Memory B cell (primary cell): ENCODE measurements around the gene XAGE5.
A peak's percentile ranks its signal among the peaks of the same experiment; 100 is the strongest.
"Not testable (repeated sequence)": the region's sequence is repeated elsewhere in the genome, so short reads cannot be mapped to it uniquely, and the experiment has no call there.

Source experiments
- ATAC-seq: fragments of 150-1000 bp; cut with Tn5 transposase; 2 replicates; pipeline ENCODE4 v1.10.0; 2021; ENCODE audit warnings: low read depth, mild to moderate bottlenecking, moderate library complexity
- DNase-seq, 2 donors: peaks; one replicate each; pipeline ENCODE4 v3.0.0; 2022; ENCODE audit warnings: low spot score in 2 of 2
- H3K27ac Mint-ChIP-seq: one replicate; pipeline ENCODE4 v1.8.0; 2022; ENCODE audit warnings: mild to moderate bottlenecking, moderate library complexity, mixed read lengths
- H3K27me3 Mint-ChIP-seq: one replicate; pipeline ENCODE4 v1.8.0; 2022; ENCODE audit warnings: mixed read lengths
- H3K36me3 Mint-ChIP-seq: one replicate; pipeline ENCODE4 v1.8.0; 2022; ENCODE audit warnings: mild to moderate bottlenecking, mixed read lengths
- H3K4me1 Mint-ChIP-seq: one replicate; pipeline ENCODE4 v1.8.0; 2022; ENCODE audit warnings: mixed read lengths
- H3K4me3 Mint-ChIP-seq: one replicate; pipeline ENCODE4 v1.8.0; 2022; ENCODE audit warnings: mild to moderate bottlenecking, moderate library complexity, mixed read lengths
- H3K9me3 Mint-ChIP-seq: one replicate; pipeline ENCODE4 v1.8.0; 2022; ENCODE audit warnings: mixed read lengths

XAGE5 gene

GRCh38 chrX:52811065-52811625, at the start of gene XAGE5:
Gene XAGE5 (plus strand): TSS chrX:52811287. CDS start chrX:52812567, 1,280 bp downstream.
- H3K9me3 Mint-ChIP-seq: no peaks in the 10 kb centered on the region
- no peak within 1 kb of the TSS for H3K4me3 Mint-ChIP-seq
- H3K27ac Mint-ChIP-seq: no peak within 1 kb of the TSS
- no peaks in the 10 kb centered on the region for H3K27me3 Mint-ChIP-seq
- H3K36me3 Mint-ChIP-seq: no peaks in the 10 kb centered on the region
- DNase-seq: no peak
- H3K4me1 Mint-ChIP-seq: no peaks in the 10 kb centered on the region
- ATAC-seq: no peak

- H3K36me3 Mint-ChIP-seq, H3K4me3 Mint-ChIP-seq, H3K9me3 Mint-ChIP-seq: not testable (repeated sequence)
Observed at GRCh38 chrX:52765983-52766382, 45.1 kb upstream of the XAGE5 start.

GRCh38 chrX:52773504-52773903, 37.6 kb upstream of the XAGE5 start:
- not testable (repeated sequence) for DNase-seq, ATAC-seq, H3K4me3 Mint-ChIP-seq, H3K4me1 Mint-ChIP-seq, H3K27me3 Mint-ChIP-seq, H3K27ac Mint-ChIP-seq, H3K9me3 Mint-ChIP-seq, H3K36me3 Mint-ChIP-seq

More at GRCh38 chrX:52765983-52766382, 45.1 kb upstream of the XAGE5 start:
- H3K4me1 Mint-ChIP-seq, H3K27me3 Mint-ChIP-seq, H3K27ac Mint-ChIP-seq, DNase-seq, ATAC-seq: not testable (repeated sequence)

- H3K27me3 Mint-ChIP-seq, ATAC-seq, H3K9me3 Mint-ChIP-seq, H3K36me3 Mint-ChIP-seq, H3K4me3 Mint-ChIP-seq, H3K27ac Mint-ChIP-seq, DNase-seq, H3K4me1 Mint-ChIP-seq: not testable (repeated sequence)
Observed at GRCh38 chrX:52797327-52797726, 13.8 kb upstream of the XAGE5 start, which contains the start of gene SPANXN5. Gene SPANXN5 (minus strand): TSS chrX:52797427. CDS start chrX:52797348, 79 bp downstream.

GRCh38 chrX:52804876-52805275, 6.2 kb upstream of the XAGE5 start:
- not testable (repeated sequence) for H3K4me1 Mint-ChIP-seq

GRCh38 chrX:52819788-52820187, 8.7 kb downstream of the XAGE5 start:
- no peaks in the 10 kb centered on the region for H3K27me3 Mint-ChIP-seq
- H3K4me3 Mint-ChIP-seq: no peak overlapping the region
- DNase-seq: no peak
- H3K27ac Mint-ChIP-seq: no peak overlapping the region
- ATAC-seq: no peak
- H3K9me3 Mint-ChIP-seq: no peaks in the 10 kb centered on the region
- no peaks in the 10 kb centered on the region for H3K4me1 Mint-ChIP-seq
- no peaks in the 10 kb centered on the region for H3K36me3 Mint-ChIP-seq

More at GRCh38 chrX:52804876-52805275, 6.2 kb upstream of the XAGE5 start:
- not testable (repeated sequence) for H3K27me3 Mint-ChIP-seq, H3K9me3 Mint-ChIP-seq, H3K4me3 Mint-ChIP-seq, DNase-seq, H3K27ac Mint-ChIP-seq, H3K36me3 Mint-ChIP-seq, ATAC-seq

GRCh38 chrX:52821079-52821760, 10.1 kb downstream of the XAGE5 start:
- ATAC-seq (no peak), DNase-seq (no peak)
- H3K9me3 Mint-ChIP-seq: no peaks in the 10 kb centered on the region
- no peaks in the 10 kb centered on the region for H3K27me3 Mint-ChIP-seq
- no peaks in the 10 kb centered on the region for H3K36me3 Mint-ChIP-seq
- H3K4me1 Mint-ChIP-seq: no peaks in the 10 kb centered on the region
- H3K4me3 Mint-ChIP-seq: no peak overlapping the region
- H3K27ac Mint-ChIP-seq: no peak overlapping the region

- H3K9me3 Mint-ChIP-seq: no peaks in the 10 kb centered on the region
- H3K27me3 Mint-ChIP-seq: no peaks in the 10 kb centered on the region
- H3K36me3 Mint-ChIP-seq: no peaks in the 10 kb centered on the region
- ATAC-seq (no peak), DNase-seq (no peak)
- no peak overlapping the region for H3K27ac Mint-ChIP-seq
- no peaks in the 10 kb centered on the region for H3K4me1 Mint-ChIP-seq
- H3K4me3 Mint-ChIP-seq: no peak overlapping the region
Observed at GRCh38 chrX:52824608-52825007, 13.5 kb downstream of the XAGE5 start.

- Mint-ChIP-seq H3K9me3 (no peaks in the 10 kb centered on the region), H3K36me3 (no peaks in the 10 kb centered on the region), H3K4me3 (no peak overlapping the region), H3K4me1 (no peaks in the 10 kb centered on the region), H3K27ac (no peak overlapping the region), H3K27me3 (peaks cover 3% of the 10 kb centered on the region)
- no peak for ATAC-seq
- DNase-seq: no peak
Observed at GRCh38 chrX:52830551-52830950, 19.5 kb downstream of the XAGE5 start.

- no peaks in the 10 kb centered on the region for H3K9me3 Mint-ChIP-seq
- H3K27me3 Mint-ChIP-seq: peaks cover 4% of the 10 kb centered on the region
Observed at GRCh38 chrX:52839137-52839536, 28.1 kb downstream of the XAGE5 start.

GRCh38 chrX:52843619-52844018, 32.5 kb downstream of the XAGE5 start:
- H3K36me3 Mint-ChIP-seq, ATAC-seq, H3K27ac Mint-ChIP-seq: not testable (repeated sequence)

More at GRCh38 chrX:52839137-52839536, 28.1 kb downstream of the XAGE5 start:
- ATAC-seq (peak; percentile 21), DNase-seq (no peak)
- Mint-ChIP-seq H3K4me1 (no peaks in the 10 kb centered on the region), H3K4me3 (no peak overlapping the region), H3K27ac (no peak overlapping the region), H3K36me3 (no peaks in the 10 kb centered on the region)

GRCh38 chrX:52852110-52852860, 41.2 kb downstream of the XAGE5 start:
- ATAC-seq (no peak), DNase-seq (no peak)
- Mint-ChIP-seq H3K9me3 (no peaks in the 10 kb centered on the region), H3K4me1 (peaks cover 7% of the 10 kb centered on the region), H3K36me3 (no peaks in the 10 kb centered on the region), H3K27ac (no peak overlapping the region), H3K27me3 (peaks cover 9% of the 10 kb centered on the region), H3K4me3 (no peak overlapping the region)

More at GRCh38 chrX:52843619-52844018, 32.5 kb downstream of the XAGE5 start:
- DNase-seq, H3K4me1 Mint-ChIP-seq, H3K27me3 Mint-ChIP-seq, H3K9me3 Mint-ChIP-seq, H3K4me3 Mint-ChIP-seq: not testable (repeated sequence)

GRCh38 chrX:52856991-52857525, 46.0 kb downstream of the XAGE5 start:
- not testable (repeated sequence) for DNase-seq, H3K27ac Mint-ChIP-seq, H3K9me3 Mint-ChIP-seq, H3K4me3 Mint-ChIP-seq, H3K36me3 Mint-ChIP-seq, H3K4me1 Mint-ChIP-seq, ATAC-seq, H3K27me3 Mint-ChIP-seq

GRCh38 chrX:52865343-52865998, 54.4 kb downstream of the XAGE5 start:
- Mint-ChIP-seq H3K27ac (no peak overlapping the region), H3K9me3 (no peaks in the 10 kb centered on the region)
- no peak for DNase-seq

More at GRCh38 chrX:52865343-52865998, 54.4 kb downstream of the XAGE5 start:
- H3K4me1 Mint-ChIP-seq: no peaks in the 10 kb centered on the region
- peaks cover 3% of the 10 kb centered on the region for H3K27me3 Mint-ChIP-seq
- H3K36me3 Mint-ChIP-seq: no peaks in the 10 kb centered on the region
- ATAC-seq: no peak
- no peak overlapping the region for H3K4me3 Mint-ChIP-seq
